ENCODE measurements around the gene CDKAL1. TPM values are rescaled to one million over a fixed set of nuclear protein-coding genes. Genes with fewer than 3 reads are reported as not detected.
A peak's percentile ranks its signal among the peaks of the same experiment; 100 is the strongest.
"Not testable (repeated sequence)": the region's sequence is repeated elsewhere in the genome, so short reads cannot be mapped to it uniquely, and the experiment has no call there.

The CDKAL1 gene
- total RNA-seq, 2 experiments from 2014 or later, result 22.6 to 22.7 TPM

DNA sequence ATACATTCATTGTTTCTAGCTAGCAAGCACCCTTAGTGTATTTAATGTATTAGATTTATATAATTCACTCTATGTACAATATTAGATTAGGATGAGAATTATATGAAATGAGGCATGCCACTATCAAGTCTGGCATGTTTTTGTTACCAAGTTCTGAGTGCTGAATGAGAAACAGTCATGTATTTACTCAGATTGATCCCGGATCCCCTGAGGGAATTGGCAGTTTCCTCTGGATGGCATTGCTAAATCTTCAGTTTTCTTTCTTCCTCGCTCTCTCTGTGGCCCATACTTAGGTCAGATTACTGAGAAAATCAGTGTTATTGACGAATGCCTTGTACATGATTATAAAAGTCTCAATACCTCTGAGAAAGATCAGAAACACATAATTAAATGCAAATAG, 66.6 kb downstream of the CDKAL1 start:
- Mint-ChIP-seq H3K27ac (no peak overlapping the region), H3K4me1 (peaks cover 13% of the 10 kb centered on the region), H3K4me3 (no peak overlapping the region), H3K36me3 (peaks cover 27% of the 10 kb centered on the region), H3K27me3 (no peaks in the 10 kb centered on the region), H3K9me3 (peaks cover under 1% of the 10 kb centered on the region)
- DNase-seq, result no peak

DNA sequence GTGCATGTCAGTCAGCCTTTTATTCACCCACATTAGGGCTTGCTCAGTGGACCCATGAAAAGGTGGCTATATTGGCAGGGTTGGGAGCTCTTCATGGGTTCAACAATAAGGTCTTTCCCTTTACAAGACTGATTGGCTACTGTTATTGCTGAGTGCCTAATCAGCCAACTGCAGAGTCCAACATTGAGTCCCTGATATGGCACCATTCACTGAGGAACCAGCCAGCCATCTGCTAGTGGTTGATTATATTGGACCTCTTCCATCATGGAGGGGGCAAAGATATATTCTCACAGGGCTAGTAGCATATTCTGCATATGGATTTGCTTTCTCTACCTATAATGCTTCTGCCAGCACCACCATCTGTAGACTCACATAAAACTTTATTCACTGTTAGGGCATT, 69.9 kb downstream of the CDKAL1 start:
- no peaks in the 10 kb centered on the region for H3K27me3 Mint-ChIP-seq
- DNase-seq, result no peak
- peaks cover 30% of the 10 kb centered on the region for H3K36me3 Mint-ChIP-seq
- H3K27ac Mint-ChIP-seq, result no peak overlapping the region
- no peak overlapping the region for H3K4me3 Mint-ChIP-seq
- no peaks in the 10 kb centered on the region for H3K9me3 Mint-ChIP-seq
- peaks cover 16% of the 10 kb centered on the region for H3K4me1 Mint-ChIP-seq

DNA sequence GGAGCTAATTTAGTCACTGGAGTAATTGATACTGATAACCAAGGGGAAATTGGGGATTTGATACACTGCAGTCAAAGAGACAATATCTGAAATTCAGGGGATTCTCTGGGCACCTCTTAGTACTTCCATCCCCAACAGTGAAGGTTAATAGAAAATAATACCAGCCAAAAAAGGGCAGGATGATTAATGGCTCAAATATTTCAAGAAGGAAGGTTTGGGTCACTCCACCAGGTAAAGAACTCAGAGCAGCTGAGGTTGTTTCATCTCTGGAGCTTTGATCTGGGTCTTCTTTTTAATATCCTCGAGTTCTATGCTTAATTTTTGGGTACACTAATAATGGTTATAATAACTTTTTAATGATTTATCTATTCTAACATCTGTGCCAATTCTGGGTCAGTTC, 70.8 kb downstream of the CDKAL1 start:
- no peaks in the 10 kb centered on the region for H3K27me3 Mint-ChIP-seq
- peaks cover 8% of the 10 kb centered on the region for H3K4me1 Mint-ChIP-seq
- H3K9me3 Mint-ChIP-seq, result peaks cover 4% of the 10 kb centered on the region
- no peak for DNase-seq
- peaks cover 38% of the 10 kb centered on the region for H3K36me3 Mint-ChIP-seq
- H3K4me3 Mint-ChIP-seq, result no peak overlapping the region
- no peak overlapping the region for H3K27ac Mint-ChIP-seq

DNA sequence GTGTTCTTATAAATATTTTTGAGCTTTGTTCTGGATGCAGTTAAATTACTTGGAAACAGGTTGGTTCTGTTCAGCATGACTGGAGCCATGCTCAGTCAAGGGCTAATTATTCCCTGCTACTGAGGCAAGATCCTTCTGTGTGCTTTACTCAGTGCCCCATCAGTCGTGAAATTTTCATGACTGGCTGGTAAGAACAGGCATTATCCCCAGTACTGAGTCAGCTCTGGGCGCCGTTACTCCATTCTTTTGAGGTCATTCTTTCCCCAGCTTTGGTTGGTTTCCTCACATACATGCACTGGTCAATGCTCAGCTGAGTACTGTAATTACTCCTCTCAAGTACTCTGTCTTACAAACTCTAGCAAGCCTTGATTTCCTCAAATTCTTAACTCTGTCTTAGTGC, 71.3 kb downstream of the CDKAL1 start:
- no peaks in the 10 kb centered on the region for H3K27me3 Mint-ChIP-seq
- H3K4me3 Mint-ChIP-seq, result no peak overlapping the region
- H3K9me3 Mint-ChIP-seq, result peaks cover 6% of the 10 kb centered on the region
- H3K4me1 Mint-ChIP-seq, result peaks cover 8% of the 10 kb centered on the region
- no peak for DNase-seq
- H3K27ac Mint-ChIP-seq, result no peak overlapping the region
- peaks cover 43% of the 10 kb centered on the region for H3K36me3 Mint-ChIP-seq

DNA sequence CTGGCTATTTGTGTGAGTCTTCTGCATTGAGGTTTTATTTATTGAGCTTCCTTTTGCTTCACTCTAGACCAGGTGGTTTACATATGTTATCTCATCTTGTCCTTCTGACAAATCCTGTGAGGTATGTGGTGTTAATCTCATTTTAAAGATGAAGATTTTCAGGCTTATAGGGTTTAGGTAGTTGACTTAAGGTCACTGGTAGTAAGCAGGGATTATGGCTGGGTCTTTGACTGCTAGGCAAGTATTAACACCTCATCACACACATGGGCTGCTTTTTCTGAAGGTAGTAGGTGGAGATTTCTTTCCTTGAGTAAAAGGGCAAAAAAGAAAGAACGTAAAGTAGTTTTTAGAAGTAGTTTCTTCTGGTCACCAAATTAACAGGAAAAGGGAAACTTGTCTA, 72.6 kb downstream of the CDKAL1 start:
- Mint-ChIP-seq H3K4me3 (no peak overlapping the region), H3K27me3 (no peaks in the 10 kb centered on the region), H3K27ac (no peak overlapping the region), H3K36me3 (peaks cover 42% of the 10 kb centered on the region), H3K4me1 (peaks cover 10% of the 10 kb centered on the region), H3K9me3 (peaks cover 7% of the 10 kb centered on the region)
- DNase-seq, result no peak

DNA sequence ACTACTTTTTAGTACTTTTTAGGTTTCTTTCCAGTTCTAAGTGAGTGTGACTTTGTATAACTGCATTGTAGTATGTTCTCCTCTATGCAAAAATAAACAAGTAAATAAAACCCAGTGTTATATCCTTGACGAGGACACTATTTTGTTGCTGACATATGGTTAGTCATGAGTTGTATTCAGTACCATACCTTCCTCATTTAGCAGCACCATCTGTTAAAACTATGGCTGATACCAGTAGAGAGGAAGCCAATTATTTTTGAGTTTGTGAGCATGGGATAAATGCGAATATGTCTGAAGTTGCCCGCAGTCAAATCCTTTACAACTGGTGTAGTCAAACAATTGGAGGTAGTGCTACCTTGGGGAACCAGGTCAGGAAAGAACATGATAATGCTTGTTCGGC, 74.1 kb downstream of the CDKAL1 start:
- H3K36me3 Mint-ChIP-seq, result peaks cover 35% of the 10 kb centered on the region
- H3K4me3 Mint-ChIP-seq, result no peak overlapping the region
- DNase-seq, result no peak
- H3K4me1 Mint-ChIP-seq, result peaks cover 18% of the 10 kb centered on the region
- H3K9me3 Mint-ChIP-seq, result peaks cover 9% of the 10 kb centered on the region
- H3K27me3 Mint-ChIP-seq, result no peaks in the 10 kb centered on the region
- no peak overlapping the region for H3K27ac Mint-ChIP-seq

DNA sequence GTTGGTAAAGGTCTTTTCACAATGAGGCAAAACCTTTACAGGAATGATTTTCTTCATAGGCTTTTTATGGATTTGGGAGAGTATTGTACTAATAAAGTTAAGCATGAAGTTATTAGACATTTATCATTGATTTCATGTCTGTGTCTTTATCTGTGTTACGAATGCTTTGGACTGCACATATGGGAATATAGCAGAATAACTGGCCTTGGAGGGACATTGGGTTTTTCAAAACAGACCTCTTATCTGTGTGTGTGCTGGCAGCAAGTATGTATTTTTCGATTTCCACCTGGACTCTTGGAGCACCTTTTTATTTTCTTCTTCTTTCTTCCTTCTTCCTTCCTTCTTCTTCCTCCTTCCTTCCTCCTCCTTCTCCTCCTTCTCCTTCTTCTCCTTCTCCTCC, 74.6 kb downstream of the CDKAL1 start:
- H3K4me1 Mint-ChIP-seq, result peaks cover 16% of the 10 kb centered on the region
- H3K36me3 Mint-ChIP-seq, result peaks cover 32% of the 10 kb centered on the region
- no peak for DNase-seq
- peaks cover 9% of the 10 kb centered on the region for H3K9me3 Mint-ChIP-seq
- H3K27ac Mint-ChIP-seq, result no peak overlapping the region
- no peaks in the 10 kb centered on the region for H3K27me3 Mint-ChIP-seq
- H3K4me3 Mint-ChIP-seq, result no peak overlapping the region

DNA sequence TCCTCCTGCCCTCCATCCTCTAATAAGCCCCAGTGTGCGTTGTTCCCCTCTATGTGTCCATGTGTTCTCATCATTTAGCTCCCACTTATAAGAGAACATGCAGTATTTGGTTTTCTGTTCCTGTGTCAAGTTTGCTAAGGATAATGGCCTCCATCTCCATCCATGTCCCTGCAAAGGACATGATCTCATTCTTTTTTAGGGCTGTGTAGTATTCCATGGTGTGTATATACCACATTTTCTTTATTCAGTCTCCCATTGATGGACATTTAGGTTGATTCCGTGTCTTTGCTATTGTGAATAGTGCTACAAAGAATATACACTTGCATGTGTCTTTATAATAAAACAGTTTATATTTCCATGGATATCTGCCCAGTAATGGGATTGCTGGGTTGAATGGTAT, 75.7 kb downstream of the CDKAL1 start:
- Mint-ChIP-seq H3K36me3 (peaks cover 35% of the 10 kb centered on the region), H3K4me1 (peaks cover 15% of the 10 kb centered on the region)
- not testable (repeated sequence) for DNase-seq, H3K9me3 Mint-ChIP-seq, H3K27ac Mint-ChIP-seq, H3K4me3 Mint-ChIP-seq, H3K27me3 Mint-ChIP-seq

DNA sequence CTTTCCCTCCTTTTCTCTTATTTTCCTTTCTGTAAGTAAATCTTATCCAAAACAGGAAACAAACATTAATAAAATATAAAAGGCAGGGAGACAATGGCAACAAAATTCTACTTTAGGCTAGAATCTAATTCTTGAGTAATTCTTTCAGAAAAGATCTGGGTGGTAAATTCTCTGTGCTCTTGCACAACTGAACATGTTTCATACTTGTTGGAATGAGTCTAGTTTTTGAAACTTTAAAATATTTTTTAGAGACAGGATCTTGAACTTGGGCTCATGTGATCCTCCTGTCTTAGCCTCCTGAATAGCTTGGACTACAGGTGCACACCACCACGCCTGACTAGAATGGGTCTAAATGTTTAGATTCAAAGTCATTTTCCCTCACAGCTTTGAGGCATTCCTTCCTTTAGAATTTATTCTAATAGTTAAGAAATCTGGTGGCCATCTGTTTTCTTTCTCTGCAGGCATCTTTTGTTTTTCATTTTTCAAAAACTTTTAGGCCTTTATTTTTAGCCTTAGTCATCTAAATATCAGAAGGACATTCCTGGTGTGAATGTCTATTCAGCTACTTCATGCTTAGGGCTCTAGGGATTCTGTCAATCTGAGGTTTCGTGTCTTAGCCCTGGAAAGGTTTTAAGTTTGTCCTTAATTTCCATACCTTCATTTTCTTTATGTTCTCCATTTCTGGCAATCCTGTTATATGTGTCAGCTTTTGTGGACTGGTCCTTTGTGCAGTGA, 76.5 kb downstream of the CDKAL1 start:
- no peak for DNase-seq
- Mint-ChIP-seq H3K27ac (no peak overlapping the region), H3K36me3 (peaks cover 35% of the 10 kb centered on the region), H3K27me3 (no peaks in the 10 kb centered on the region), H3K4me1 (peaks cover 15% of the 10 kb centered on the region), H3K4me3 (no peak overlapping the region), H3K9me3 (peaks cover 9% of the 10 kb centered on the region)

DNA sequence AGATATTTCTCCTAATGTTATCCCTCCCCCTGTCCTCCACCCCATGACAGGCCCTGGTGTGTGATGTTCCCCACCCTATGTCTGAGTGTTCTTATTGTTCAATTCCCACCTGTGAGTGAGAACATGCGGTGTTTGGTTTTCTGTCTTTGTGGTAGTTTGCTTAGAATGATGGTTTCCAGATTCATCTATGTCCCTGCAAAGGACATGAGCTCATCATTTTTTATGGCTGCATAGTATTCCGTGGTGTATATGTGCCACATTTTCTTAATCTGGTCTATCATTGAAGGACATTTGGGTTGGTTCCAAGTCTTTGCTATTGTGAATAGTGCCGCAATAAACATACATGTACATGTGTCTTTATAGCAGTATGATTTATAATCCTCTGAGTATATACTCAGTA, 83.3 kb downstream of the CDKAL1 start:
- H3K4me3 Mint-ChIP-seq, DNase-seq, H3K27ac Mint-ChIP-seq, H3K27me3 Mint-ChIP-seq, H3K9me3 Mint-ChIP-seq: not testable (repeated sequence)
- peaks cover 18% of the 10 kb centered on the region for H3K4me1 Mint-ChIP-seq
- H3K36me3 Mint-ChIP-seq, result peaks cover 31% of the 10 kb centered on the region

DNA sequence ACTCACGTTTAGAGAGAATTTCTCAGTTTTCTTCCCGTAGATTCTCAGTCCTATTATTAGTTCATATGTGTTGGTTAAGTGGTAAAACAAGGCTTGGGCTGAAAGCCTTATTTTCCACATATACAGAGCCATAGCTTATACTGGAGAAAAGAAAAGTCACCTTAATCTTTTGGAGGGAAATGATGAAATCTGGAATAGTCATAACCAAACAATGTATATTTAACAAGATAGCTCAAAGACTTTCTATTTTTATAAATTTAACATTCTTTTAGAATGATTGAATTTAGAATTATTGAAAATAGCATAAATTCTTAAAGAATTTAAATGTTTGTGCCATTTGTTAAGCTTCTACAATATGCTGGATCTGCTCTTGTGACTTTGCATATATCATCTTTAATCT, 85.8 kb downstream of the CDKAL1 start:
- Mint-ChIP-seq H3K4me3 (no peak overlapping the region), H3K36me3 (peaks cover 31% of the 10 kb centered on the region), H3K27ac (no peak overlapping the region), H3K9me3 (no peaks in the 10 kb centered on the region), H3K4me1 (peaks cover 31% of the 10 kb centered on the region), H3K27me3 (no peaks in the 10 kb centered on the region)
- DNase-seq, result no peak

DNA sequence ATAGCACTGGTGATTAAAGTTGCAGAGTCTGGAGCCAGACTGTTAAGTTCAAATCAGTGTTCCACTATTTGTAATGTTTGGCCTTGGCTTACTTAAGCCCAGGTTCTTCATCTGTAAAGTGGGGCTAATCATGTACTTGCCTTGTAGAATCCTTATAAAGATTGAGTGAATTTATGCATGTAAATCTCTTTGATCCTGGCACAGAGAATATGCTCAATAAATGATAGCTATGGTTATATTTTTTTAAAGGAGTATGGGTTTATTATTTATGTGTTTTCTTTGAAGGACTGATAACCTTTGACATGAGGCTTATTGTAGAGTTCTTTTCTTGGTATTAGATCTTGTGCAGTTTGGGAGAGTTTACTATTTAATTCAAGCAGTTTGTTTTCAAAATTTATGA, 89.5 kb downstream of the CDKAL1 start:
- no peak overlapping the region for H3K27ac Mint-ChIP-seq
- no peaks in the 10 kb centered on the region for H3K9me3 Mint-ChIP-seq
- H3K27me3 Mint-ChIP-seq, result no peaks in the 10 kb centered on the region
- H3K4me1 Mint-ChIP-seq, result peaks cover 30% of the 10 kb centered on the region
- peaks cover 21% of the 10 kb centered on the region for H3K36me3 Mint-ChIP-seq
- H3K4me3 Mint-ChIP-seq, result no peak overlapping the region
- no peak for DNase-seq

DNA sequence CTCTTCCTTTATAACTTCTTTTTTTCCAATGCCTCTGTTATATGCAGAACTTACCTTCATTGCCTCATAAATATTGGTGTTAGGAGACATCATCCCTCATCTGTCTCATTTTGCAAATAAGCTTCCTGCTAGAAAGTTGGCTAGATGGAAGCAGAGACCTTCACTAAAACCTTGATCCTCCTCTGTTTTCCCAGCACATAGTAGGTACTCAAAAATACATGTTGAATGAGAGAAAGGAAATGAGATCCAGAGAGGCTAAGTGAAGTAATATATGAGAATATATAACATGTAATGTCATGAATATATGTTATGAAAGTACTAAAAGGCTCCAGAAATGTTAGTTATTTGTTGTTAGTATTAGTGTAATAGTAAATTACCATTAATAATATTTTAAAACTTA, 91.9 kb downstream of the CDKAL1 start:
- H3K4me3 Mint-ChIP-seq, result no peak overlapping the region
- H3K27ac Mint-ChIP-seq, result no peak overlapping the region

DNA sequence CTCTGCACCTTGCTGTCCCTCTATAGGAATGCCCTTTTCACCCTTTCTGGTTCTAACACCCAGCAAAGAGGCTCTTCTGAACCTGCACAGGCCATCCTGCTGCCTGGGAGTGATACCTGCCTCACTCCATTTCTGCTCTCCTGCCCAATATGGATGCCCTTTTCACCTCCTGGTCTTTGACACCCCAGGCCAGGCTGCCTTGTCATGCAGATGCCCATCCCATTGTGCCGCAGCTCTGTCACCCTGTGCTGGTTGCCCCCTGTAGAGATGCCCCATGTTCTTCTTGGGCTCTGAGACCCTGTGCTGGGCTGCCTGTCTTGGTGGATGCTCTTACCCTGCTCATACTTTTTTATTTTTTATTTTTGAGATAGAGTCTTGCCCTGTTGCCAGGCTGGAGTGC, 95.3 kb downstream of the CDKAL1 start:
- no peak for DNase-seq
- H3K27ac Mint-ChIP-seq, result no peak overlapping the region
- H3K27me3 Mint-ChIP-seq, result no peaks in the 10 kb centered on the region
- H3K36me3 Mint-ChIP-seq, result peaks cover 23% of the 10 kb centered on the region
- peaks cover 34% of the 10 kb centered on the region for H3K4me1 Mint-ChIP-seq
- H3K9me3 Mint-ChIP-seq, result peaks cover 1% of the 10 kb centered on the region
- no peak overlapping the region for H3K4me3 Mint-ChIP-seq

More for the DNA sequence above, 91.9 kb downstream of the CDKAL1 start:
- Mint-ChIP-seq H3K4me1 (peaks cover 41% of the 10 kb centered on the region), H3K9me3 (no peaks in the 10 kb centered on the region), H3K36me3 (peaks cover 18% of the 10 kb centered on the region), H3K27me3 (no peaks in the 10 kb centered on the region)
- DNase-seq, result no peak

DNA sequence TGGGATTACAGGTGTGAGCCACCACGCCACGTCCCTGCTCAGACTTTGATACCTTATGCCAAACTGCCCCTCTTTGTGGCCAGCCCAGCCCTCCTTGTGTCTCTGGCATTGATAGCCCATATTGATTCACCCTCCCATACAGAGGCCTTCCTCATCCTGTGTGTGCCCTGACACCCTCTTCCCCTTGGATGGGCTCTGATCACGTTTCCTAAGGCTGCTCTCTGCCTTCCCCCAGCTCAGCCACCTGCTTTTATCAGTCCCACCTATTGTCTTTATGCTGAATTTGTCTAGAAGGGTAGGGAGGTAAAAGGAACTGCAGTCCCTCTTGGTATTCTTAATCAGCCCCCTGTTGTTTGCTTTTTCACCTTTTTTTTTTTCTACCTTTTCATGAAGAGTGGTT, 95.9 kb downstream of the CDKAL1 start:
- no peak for DNase-seq
- Mint-ChIP-seq H3K27ac (peak overlapping the region; percentile 17), H3K36me3 (peaks cover 23% of the 10 kb centered on the region), H3K4me1 (peaks cover 30% of the 10 kb centered on the region), H3K9me3 (peaks cover 1% of the 10 kb centered on the region), H3K27me3 (no peaks in the 10 kb centered on the region), H3K4me3 (no peak overlapping the region)

Data from activated naive CD8-positive, alpha-beta T cell treated with anti-CD3 and anti-CD28 coated beads for 36 hours (primary cell).